NCI-H2196 (cell line): ENCODE results near the gene PACS1.

Source experiments
- DNase-seq: peaks from one replicate; lab custom pipeline; 2025; ENCODE audit not compliant: unreplicated experiment; lab: John Stamatoyannopoulos, UW

Gene PACS1

GRCh38 chr11:66181632-66182315 is 111.7 kb downstream of the PACS1 start:
- DNase-seq, result no peak

- DNase-seq, result peak; percentile 8
Observed at GRCh38 chr11:66183494-66184048, 113.5 kb downstream of the PACS1 start.

- DNase-seq, result no peak
Observed at GRCh38 chr11:66184728-66185127, 114.7 kb downstream of the PACS1 start.

- no peak for DNase-seq
Observed at GRCh38 chr11:66186470-66186869, 116.4 kb downstream of the PACS1 start.

GRCh38 chr11:66187453-66187852 is 117.4 kb downstream of the PACS1 start:
- no peak for DNase-seq

GRCh38 chr11:66188580-66188979 is 118.5 kb downstream of the PACS1 start:
- no peak for DNase-seq

DNA sequence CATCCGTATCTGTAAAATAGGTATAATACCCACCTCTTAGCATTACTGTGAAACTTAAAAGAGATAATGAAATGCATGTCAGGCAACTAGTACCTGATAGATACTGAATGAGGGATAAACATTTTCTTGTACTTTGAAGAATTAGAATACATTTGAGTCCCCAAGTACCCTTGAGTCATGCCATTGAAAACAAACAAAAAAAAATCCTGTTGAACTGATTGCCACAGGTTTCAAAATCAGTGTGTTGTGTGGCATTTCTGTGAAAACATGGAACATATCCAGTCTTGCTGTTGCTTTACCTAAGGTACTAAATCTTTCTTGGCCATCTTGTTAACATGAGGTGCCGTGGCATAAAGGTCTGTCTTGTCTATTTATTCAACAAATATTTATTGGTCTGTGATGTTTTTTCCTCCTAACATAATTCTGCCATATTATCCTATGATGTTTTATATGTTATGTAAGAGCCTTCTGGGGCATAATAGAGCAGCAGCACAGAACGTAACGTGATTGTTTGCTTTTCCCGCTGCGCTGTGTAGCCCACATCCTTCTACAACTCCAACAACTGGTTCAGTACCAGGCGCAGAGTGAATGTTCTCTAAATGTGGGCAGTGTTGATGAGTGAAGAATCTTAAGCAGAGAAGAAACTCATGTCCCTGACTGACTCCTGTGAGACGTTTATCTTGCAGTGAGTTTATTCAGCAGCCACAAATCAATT is 119.1 kb downstream of the PACS1 start:
- no peak for DNase-seq

GRCh38 chr11:66190786-66191185 is 120.7 kb downstream of the PACS1 start:
- no peak for DNase-seq

DNA sequence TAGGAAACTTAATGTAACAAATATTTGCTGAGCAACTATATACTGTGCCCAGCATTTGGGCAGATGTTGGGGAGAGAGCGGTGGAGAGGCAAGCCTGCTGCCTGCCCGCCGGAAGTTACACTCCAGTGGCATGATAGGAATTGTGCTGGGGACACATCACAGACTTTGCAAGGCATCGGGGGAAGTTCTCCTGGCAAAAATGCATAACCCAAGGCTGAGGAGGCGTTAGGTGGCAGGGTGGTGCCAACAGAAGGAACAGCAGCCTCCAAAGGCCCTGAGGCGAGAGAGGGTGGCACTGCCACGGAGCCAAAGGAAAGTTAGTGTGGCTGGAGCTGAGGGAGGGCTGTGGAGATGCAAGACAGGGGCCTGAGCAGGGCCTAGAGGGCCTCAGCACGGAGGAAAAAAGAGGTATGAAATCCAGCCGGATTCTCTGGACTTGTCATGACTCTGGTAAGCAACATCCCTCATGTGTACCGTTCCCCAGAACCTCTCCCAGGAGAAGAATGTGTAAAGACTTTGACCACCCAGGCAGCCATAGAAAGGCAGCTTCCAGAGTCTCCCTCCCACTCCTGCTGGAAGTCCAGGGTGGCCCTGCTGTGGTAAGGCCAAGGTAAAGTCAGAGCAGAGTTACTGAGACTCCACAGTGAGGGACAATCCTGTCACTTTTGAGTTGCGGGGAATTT is 122.2 kb downstream of the PACS1 start:
- DNase-seq, result no peak

- no peak for DNase-seq
Observed at GRCh38 chr11:66194391-66194790, 124.3 kb downstream of the PACS1 start.

DNA sequence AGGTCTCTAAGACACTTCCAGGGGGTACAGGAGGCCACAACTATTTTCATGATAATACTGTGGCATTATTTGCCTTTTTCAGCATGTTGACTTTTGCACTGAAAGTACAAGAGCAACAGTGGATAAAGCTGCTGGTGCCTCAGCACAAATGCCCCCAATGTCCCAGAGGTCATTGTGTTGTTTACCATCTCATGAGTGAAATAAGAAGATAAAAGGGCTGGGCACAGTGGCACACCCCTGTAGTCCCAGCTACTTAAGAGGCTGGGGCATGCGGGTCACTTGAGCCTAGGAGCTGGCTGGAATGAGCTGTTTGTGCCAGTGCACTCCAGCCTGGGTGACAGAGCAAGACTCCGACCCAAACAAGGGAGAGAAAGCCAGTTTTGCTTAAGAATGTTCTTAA is 125.8 kb downstream of the PACS1 start:
- no peak for DNase-seq

- no peak for DNase-seq
Observed at GRCh38 chr11:66203847-66204246, 133.8 kb downstream of the PACS1 start.

GRCh38 chr11:66204412-66204811 is 134.3 kb downstream of the PACS1 start:
- DNase-seq, result no peak

- no peak for DNase-seq
Observed at GRCh38 chr11:66207816-66208215, 137.7 kb downstream of the PACS1 start.

DNA sequence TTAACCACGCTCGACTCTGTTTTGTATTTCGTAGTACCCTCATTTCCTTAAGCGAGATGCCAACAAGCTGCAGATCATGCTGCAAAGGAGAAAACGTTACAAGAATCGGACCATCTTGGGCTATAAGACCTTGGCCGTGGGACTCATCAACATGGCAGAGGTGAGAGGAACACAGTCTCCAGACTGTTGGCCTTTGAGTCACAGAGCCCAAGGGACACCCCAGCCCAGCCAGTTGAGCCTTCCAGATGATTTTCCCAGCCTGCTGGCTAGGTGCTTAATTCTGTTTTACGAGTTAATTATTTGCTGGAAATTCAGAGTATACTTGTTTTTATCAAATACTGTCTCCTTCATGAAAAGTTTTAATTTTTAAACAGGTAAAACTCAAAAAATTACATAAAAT is 141.0 kb downstream of the PACS1 start:
- no peak for DNase-seq

DNA sequence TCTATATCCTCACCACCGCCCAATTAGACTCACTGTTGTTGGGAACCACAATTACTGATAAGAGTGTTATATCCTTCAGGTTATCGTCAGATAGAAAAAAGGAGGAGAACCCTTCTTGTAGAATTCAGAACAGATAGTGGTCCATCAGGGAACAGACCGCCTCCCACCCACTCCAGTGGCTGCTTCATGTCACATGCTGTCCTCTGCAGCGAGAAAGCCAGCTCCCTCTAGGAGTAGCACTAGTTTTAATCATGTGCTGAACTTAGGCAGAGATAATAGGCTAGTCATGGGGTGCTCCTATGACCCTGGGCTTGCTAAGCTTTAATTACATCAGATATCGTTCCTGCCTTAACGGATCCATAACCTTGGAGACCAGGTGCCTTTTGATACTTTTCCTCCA is 146.8 kb downstream of the PACS1 start:
- DNase-seq, result no peak

- no peak for DNase-seq
Observed at GRCh38 chr11:66218036-66218435, 148.0 kb downstream of the PACS1 start.

GRCh38 chr11:66218846-66219620 is 149.0 kb downstream of the PACS1 start:
- no peak for DNase-seq

DNA sequence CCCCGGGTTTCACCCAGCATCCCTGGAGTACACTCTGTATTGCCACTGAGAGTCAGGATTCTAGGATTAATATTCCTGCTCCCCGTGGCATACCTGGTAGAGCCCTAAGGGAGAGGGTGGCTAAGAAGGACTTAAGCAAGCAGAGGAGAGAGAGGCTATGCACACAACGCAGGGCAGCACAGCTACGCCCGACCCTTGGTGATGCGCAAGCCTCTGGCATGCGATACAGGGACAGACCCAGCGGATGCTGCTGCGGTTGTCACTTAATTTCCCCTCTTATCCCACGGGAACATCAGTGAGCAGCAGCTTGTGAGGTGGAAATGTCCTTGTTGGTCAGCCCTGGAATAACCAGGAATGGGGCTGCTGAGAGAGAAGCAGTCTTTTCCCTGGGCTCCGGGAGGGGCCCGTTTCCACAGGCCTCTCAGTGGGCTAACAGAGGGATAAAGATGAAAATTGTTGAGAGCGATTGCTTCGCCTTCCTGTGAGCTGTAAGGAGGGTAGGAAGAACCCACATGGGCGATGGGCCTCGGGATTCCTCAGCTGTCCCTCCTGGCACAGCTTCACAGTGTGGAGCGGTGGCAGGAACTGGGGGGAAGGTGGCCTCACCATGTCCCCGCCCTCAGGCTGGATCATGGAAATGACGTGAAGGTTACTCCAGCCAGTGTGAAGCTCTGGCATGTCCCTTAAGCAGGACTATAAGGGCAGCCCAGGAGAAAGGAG is 149.9 kb downstream of the PACS1 start:
- no peak for DNase-seq

DNA sequence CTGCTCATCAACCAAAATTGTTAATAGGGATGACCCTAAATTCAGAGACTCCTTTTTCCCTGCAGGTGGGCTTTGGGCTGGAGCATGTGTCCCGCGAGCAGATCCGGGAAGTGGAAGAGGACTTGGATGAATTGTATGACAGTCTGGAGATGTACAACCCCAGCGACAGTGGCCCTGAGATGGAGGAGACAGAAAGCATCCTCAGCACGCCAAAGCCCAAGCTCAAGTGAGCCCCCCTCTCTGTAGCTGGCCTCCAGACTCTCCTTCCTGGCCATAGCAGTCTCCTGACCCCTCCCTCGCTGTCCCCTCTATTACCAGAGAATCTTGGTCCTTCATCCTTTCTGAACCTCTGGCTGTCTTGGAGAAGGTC is 150.5 kb downstream of the PACS1 start:
- no peak for DNase-seq

- no peak for DNase-seq
Observed at GRCh38 chr11:66221012-66221411, 150.9 kb downstream of the PACS1 start.
